Right atrium auricular region (tissue), 2 donors: ENCODE data around the gene RNASE4. TPM values are rescaled to one million over a fixed set of nuclear protein-coding genes. Genes with fewer than 3 reads are reported as not detected.

ENCODE experiments used
- DNase-seq: peaks from one replicate; pipeline ENCODE4 v3.0.0-alpha.2; 2019; ENCODE audit warnings: low spot score
- H3K27ac ChIP-seq, 2 donors: fragments of 200-600 bp; sonication (generic); 1 replicate in 1 of 2; 2 replicates in 1 of 2; pipeline ENCODE4 v1.5.1; 2016 to 2019
- H3K27me3 ChIP-seq, 2 donors: fragments of 200-600 bp; sonication (generic); one replicate each; pipeline versions ENCODE4 v1.5.1 to v1.6.0; 2017 to 2019
- H3K36me3 ChIP-seq: fragments of 200-600 bp; sonication (generic); one replicate; pipeline ENCODE4 v1.5.1; 2016
- H3K4me1 ChIP-seq, 2 donors: fragments of 200-600 bp; sonication (generic); one replicate each; pipeline versions ENCODE4 v1.5.1 to v1.6.0; 2017 to 2019
- H3K4me3 ChIP-seq, 2 donors: fragments of 200-600 bp; sonication (generic); 1 replicate in 1 of 2; 2 replicates in 1 of 2; pipeline ENCODE4 v1.5.1; 2017 to 2019; ENCODE audit warnings: mild to moderate bottlenecking in 1 of 2, moderate library complexity in 1 of 2
- H3K9me3 ChIP-seq, 2 donors: fragments of 200-600 bp; sonication (generic); one replicate each; pipeline ENCODE4 v1.5.1; 2019
- total RNA-seq, 2 donors: library from RNA; depleted of rRNA; stranded (reverse); fragments of >200 nt; gene quantifications; one replicate each; pipeline ENCODE4 v1.1.0, GENCODE V29; 2016
- TF ChIP-seq, protein P1 (sequence below), 2 donors: fragments of 200-600 bp; sonication (generic); IDR thresholded peaks; one replicate each; pipeline ENCODE4 v1.5.1; 2019; ENCODE audit warnings: antibody characterized with exemption in 2 of 2

The RNASE4 gene
- total RNA-seq, 2 donors from 2014 or later: 19.5 to 44.4 TPM

DNA sequence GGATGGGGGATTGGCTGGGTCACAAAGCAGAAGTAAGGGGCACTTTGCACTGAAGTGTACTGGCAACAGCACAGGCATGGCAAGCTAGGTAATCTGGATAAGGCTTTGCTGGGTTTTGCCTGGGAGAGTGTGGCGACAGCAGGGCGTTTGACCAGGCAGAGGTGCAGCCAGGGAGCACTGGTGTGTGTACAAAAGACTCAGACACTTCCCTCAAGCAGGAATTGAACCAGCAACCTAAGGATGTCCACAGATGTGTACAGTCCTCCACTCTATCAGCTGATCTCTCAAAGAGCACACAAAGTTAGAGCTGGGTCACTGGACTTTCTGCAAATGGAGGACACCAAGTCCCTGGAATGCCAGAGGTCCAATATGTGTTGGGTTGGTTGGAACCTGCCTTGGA lies 15.4 kb upstream of the RNASE4 start:
- Histone ChIP-seq H3K27ac (no peak overlapping the region), H3K36me3 (no peaks in the 10 kb centered on the region), H3K4me3 (no peak overlapping the region), H3K9me3 (no peaks in the 10 kb centered on the region), H3K4me1 (no peaks in the 10 kb centered on the region), H3K27me3 (no peaks in the 10 kb centered on the region)
- no peak for DNase-seq
- TF ChIP-seq, protein P1, sequence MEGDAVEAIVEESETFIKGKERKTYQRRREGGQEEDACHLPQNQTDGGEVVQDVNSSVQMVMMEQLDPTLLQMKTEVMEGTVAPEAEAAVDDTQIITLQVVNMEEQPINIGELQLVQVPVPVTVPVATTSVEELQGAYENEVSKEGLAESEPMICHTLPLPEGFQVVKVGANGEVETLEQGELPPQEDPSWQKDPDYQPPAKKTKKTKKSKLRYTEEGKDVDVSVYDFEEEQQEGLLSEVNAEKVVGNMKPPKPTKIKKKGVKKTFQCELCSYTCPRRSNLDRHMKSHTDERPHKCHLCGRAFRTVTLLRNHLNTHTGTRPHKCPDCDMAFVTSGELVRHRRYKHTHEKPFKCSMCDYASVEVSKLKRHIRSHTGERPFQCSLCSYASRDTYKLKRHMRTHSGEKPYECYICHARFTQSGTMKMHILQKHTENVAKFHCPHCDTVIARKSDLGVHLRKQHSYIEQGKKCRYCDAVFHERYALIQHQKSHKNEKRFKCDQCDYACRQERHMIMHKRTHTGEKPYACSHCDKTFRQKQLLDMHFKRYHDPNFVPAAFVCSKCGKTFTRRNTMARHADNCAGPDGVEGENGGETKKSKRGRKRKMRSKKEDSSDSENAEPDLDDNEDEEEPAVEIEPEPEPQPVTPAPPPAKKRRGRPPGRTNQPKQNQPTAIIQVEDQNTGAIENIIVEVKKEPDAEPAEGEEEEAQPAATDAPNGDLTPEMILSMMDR (IDR thresholded peaks at IDR 0.05): no peak

DNA sequence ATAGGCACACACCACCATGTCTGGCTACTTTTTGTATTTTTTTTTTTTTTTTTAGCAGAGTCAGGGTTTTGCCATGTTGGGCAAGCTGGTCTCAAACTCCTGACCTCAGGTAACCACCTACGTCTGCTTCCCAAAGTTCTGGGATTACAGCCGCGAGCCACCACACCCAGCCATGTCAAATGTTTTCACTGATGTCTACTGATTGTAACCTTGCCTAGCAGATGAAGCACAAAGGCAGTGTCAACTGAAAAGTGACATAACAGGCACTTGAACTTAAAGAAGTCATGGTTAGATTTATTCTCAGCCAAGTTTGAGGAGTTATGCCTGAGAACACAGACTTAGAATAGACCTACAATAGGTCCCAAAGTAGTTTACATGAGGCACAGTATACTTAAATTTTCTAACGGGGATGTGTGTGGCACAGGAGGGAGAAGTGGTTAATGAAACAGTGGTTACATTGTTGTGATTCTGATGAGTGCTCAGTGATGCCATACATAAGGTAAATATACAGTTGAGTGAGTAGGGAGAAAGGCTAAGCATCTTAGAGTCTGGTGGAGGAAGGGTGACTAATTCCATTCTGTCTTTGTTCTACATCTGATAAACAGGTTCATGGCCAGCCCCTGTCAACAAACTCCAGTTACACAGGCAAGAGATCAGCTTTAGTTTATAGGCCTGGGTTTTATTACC lies 12.6 kb upstream of the RNASE4 start:
- TF ChIP-seq, protein P1 (IDR thresholded peaks at IDR 0.05): no peak
- Histone ChIP-seq H3K27me3 (no peaks in the 10 kb centered on the region), H3K9me3 (no peaks in the 10 kb centered on the region), H3K27ac (no peak overlapping the region), H3K4me1 (no peaks in the 10 kb centered on the region), H3K4me3 (no peak overlapping the region), H3K36me3 (no peaks in the 10 kb centered on the region)
- no peak for DNase-seq

DNA sequence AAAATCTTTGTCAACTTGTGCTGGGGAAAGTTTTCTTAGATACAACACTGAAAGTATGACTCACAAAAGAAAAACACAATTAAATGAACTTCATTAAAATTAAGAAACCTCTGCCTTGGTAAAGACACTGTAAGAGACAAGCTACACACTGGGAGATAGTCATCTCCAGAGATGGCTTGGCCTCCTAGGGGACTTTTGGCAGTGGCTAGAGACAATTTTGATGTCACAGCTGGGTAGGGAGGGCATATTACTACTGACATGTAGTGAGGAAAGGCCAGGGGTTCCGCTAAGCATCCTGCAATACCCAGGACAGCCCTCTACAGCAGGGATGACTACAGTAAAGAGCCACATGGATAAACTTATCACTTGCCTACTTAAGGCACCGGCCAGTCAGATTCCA lies 8.7 kb upstream of the RNASE4 start:
- no peak overlapping the region for H3K27ac ChIP-seq
- no peaks in the 10 kb centered on the region for H3K36me3 ChIP-seq
- no peaks in the 10 kb centered on the region for H3K9me3 ChIP-seq
- H3K4me3 ChIP-seq: no peak overlapping the region
- TF ChIP-seq, protein P1 (IDR thresholded peaks at IDR 0.05): no peak
- no peaks in the 10 kb centered on the region for H3K27me3 ChIP-seq
- DNase-seq: no peak
- peaks cover 0 to 5% of the 10 kb centered on the region in 2 donors for H3K4me1 ChIP-seq

DNA sequence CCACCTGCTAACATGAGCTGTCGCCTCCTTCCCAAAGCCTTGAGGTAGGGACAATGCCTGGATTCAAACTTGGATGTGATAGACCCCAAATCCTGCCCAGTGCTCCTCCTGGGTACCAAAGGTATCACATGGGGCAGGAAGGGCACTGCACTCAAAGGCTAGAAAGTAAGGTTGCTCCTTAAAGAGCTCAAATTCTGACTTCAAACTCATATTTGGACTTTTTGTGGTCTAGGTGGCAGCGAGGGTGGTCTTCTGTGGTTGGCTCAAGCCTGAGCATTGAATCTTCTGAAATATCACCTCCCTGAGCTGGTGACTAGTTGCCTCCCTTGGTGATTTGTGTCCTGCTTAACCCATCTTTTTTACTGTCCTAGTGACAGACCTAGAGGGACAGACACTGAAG lies 8.3 kb upstream of the RNASE4 start:
- peaks cover 0 to 9% of the 10 kb centered on the region in 2 donors for H3K4me1 ChIP-seq
- no peak for DNase-seq
- H3K4me3 ChIP-seq: no peak overlapping the region
- TF ChIP-seq, protein P1 (IDR thresholded peaks at IDR 0.05): no peak
- H3K27ac ChIP-seq: no peak overlapping the region
- no peaks in the 10 kb centered on the region for H3K36me3 ChIP-seq
- no peaks in the 10 kb centered on the region for H3K9me3 ChIP-seq
- H3K27me3 ChIP-seq: no peaks in the 10 kb centered on the region

DNA sequence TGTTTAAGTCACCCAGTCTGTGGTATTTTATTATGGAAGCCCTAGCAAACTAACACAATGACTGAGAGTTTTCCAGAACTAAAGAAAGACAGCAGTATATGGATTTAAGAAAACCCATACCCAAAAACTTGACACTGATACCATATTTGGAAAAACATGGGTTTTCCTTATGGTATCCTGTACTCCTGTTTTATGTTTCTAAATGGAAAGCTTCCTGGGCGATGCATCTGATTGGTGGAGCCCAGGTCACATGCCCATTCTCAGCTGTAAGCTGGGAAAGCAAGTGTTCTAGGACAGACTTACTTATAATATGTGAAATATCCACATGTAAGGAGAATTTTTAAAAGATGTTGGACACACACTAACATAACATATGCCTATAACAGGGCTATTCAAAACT lies 4.5 kb upstream of the RNASE4 start:
- no peak overlapping the region for H3K4me3 ChIP-seq

More for the DNA sequence above, 4.5 kb upstream of the RNASE4 start:
- no peaks in the 10 kb centered on the region for H3K9me3 ChIP-seq
- no peak for DNase-seq
- H3K4me1 ChIP-seq: peaks cover 0 to 13% of the 10 kb centered on the region in 2 donors
- no peaks in the 10 kb centered on the region for H3K27me3 ChIP-seq
- TF ChIP-seq, protein P1 (IDR thresholded peaks at IDR 0.05): no peak
- H3K27ac ChIP-seq: no peak overlapping the region
- no peaks in the 10 kb centered on the region for H3K36me3 ChIP-seq
